ENCODE data around the gene NBPF3. TPM values are rescaled to one million over a fixed set of nuclear protein-coding genes. Genes with fewer than 3 reads are reported as not detected.

Gene NBPF3
- total RNA-seq, 1 experiment from 2014 or later = 21.4 TPM

DNA sequence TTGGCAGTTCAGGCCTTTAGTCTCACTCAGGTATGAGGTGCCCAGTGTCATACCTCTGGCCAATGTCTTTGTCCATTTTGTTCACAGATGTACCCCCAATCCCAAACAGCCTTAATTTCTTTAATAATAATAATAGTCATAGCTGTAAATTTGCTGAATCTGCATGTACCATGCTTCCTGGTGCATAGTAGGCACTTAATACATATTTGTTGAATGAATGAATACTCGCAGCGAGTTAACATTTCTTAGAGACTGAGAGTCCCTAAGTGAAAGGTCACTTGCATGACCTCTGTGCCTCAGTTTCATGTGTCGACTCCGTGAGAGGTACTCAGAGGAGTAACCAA lies 81.8 kb downstream of the NBPF3 start (continued):
- TF ChIP-seq ESRRA (CRISPR knock-in tag; IDR thresholded peaks at IDR 0.05; ENCODE audit: borderline replicate concordance) (no peak), SP1 (CRISPR knock-in tag; conservative IDR thresholded peaks at IDR 0.05) (no peak), ZNF138 (CRISPR knock-in tag; conservative IDR thresholded peaks at IDR 0.05) (no peak), CREB1 (CRISPR knock-in tag; IDR thresholded peaks at IDR 0.05) (no peak), TEAD4 (CRISPR knock-in tag; IDR thresholded peaks at IDR 0.05) (no peak)
- TF ChIP-seq, protein P1, sequence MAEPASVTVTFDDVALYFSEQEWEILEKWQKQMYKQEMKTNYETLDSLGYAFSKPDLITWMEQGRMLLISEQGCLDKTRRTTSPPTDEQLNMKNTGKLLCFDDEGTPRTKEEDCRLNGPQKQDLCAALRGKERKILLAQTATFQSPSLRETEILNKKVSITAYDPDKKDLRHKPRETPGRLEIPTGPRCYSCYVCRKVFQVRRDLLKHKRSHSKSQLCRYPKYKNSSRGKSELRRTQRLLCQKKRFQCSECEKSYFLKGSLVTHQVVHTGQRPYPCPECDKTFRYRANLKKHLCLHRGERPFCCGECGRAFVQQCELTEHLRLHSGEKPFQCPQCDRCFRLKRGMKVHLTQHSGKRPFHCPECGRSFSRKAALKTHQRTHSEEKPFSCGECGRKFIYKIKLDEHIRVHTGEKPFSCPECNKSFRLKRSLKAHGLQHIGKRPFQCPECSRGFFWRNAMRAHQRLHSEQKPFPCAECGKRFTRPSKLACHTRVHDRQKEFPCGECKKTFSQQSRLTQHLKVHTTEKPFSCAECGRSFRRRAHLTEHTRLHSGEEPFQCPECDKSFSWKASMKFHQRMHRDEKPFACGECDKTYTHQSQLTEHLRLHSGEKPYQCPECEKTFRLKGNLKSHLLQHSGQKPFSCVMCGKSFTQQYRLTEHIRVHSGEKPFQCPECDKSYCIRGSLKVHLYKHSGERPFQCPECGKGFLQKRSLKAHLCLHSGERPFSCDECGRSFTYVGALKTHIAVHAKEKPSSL (CRISPR knock-in tag; conservative IDR thresholded peaks at IDR 0.05) = no peak
- TF ChIP-seq, protein P2, sequence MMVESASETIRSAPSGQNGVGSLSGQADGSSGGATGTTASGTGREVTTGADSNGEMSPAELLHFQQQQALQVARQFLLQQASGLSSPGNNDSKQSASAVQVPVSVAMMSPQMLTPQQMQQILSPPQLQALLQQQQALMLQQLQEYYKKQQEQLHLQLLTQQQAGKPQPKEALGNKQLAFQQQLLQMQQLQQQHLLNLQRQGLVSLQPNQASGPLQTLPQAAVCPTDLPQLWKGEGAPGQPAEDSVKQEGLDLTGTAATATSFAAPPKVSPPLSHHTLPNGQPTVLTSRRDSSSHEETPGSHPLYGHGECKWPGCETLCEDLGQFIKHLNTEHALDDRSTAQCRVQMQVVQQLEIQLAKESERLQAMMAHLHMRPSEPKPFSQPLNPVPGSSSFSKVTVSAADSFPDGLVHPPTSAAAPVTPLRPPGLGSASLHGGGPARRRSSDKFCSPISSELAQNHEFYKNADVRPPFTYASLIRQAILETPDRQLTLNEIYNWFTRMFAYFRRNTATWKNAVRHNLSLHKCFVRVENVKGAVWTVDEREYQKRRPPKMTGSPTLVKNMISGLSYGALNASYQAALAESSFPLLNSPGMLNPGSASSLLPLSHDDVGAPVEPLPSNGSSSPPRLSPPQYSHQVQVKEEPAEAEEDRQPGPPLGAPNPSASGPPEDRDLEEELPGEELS (CRISPR knock-in tag; IDR thresholded peaks at IDR 0.05) = no peak
- TF ChIP-seq, protein P3, sequence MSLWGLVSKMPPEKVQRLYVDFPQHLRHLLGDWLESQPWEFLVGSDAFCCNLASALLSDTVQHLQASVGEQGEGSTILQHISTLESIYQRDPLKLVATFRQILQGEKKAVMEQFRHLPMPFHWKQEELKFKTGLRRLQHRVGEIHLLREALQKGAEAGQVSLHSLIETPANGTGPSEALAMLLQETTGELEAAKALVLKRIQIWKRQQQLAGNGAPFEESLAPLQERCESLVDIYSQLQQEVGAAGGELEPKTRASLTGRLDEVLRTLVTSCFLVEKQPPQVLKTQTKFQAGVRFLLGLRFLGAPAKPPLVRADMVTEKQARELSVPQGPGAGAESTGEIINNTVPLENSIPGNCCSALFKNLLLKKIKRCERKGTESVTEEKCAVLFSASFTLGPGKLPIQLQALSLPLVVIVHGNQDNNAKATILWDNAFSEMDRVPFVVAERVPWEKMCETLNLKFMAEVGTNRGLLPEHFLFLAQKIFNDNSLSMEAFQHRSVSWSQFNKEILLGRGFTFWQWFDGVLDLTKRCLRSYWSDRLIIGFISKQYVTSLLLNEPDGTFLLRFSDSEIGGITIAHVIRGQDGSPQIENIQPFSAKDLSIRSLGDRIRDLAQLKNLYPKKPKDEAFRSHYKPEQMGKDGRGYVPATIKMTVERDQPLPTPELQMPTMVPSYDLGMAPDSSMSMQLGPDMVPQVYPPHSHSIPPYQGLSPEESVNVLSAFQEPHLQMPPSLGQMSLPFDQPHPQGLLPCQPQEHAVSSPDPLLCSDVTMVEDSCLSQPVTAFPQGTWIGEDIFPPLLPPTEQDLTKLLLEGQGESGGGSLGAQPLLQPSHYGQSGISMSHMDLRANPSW (CRISPR knock-in tag; conservative IDR thresholded peaks at IDR 0.05; ENCODE audit: low read depth) = no peak

DNA sequence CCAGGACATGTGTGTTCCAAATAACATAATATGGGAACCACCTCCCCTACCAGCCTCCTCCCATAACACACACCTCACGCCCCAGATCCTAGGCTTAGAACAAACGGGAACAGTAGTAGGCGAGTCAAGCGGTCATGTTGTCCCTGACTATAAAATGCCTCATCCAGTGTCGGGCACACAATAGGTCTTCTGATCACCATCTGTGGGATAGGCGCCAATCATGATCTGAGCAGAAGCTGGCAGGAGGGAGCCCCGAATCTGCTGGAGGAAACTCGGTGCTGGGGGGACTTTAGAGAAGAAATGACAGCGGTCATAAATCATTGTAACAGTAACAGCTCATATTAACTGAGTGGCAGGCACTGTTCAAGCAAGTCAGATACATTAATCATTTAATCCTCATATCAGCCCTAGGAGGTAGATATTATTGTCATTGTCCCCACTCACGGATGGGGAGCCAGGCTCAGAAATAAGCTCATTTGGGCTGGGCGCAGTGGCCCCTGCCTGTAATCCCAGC lies 82.6 kb downstream of the NBPF3 start:
- no peak for DNase-seq (ENCODE audit: low spot score)
- ATAC-seq = no peak
- H3K27me3 Mint-ChIP-seq (ENCODE audit: low read depth) = no peaks in the 10 kb centered on the region
- ChIA-PET POLR2A (no interaction called here), CTCF (no interaction called here)
- H3K4me3 Mint-ChIP-seq = no peak overlapping the region
- peak overlapping the region; percentile 36 for H3K27ac Mint-ChIP-seq
- TF ChIP-seq KAT7 (CRISPR knock-in tag; IDR thresholded peaks at IDR 0.05; ENCODE audit: borderline replicate concordance) (no peak), ZNF219 (CRISPR knock-in tag; IDR thresholded peaks at IDR 0.05; ENCODE audit: borderline replicate concordance) (no peak), CBFB (CRISPR knock-in tag; IDR thresholded peaks at IDR 0.05; ENCODE audit: low read depth) (no peak)
- H3K9me3 Mint-ChIP-seq = no peaks in the 10 kb centered on the region
- peaks cover 58% of the 10 kb centered on the region for H3K4me1 Mint-ChIP-seq
- H3K36me3 Mint-ChIP-seq = no peaks in the 10 kb centered on the region

DNA sequence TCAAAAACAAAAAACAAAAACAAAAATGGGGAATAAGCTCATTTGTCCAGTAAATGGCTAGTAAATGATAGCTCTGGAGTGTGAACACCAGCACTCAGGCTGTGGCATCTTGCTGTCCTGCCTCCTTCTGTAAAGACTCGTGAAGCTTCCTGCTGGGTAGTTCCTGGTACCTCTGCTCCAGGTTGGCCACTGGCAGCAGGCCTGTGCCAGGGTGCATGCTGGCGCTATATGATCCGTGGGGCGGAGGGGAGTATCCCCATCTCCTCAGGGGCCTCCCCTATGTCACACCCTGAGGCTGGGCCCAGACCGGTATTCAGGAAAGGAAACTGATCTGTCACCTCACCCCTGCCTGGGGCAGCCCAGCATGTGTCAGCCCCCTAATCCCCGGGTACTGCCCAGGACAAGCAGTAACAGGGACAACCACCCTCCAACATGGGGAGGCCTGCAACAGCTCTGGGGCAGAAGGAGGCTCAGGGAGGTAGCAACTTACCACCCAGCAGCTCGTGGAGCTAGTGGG lies 83.4 kb downstream of the NBPF3 start:
- Mint-ChIP-seq H3K27me3 (ENCODE audit: low read depth) (no peaks in the 10 kb centered on the region), H3K4me1 (peaks cover 55% of the 10 kb centered on the region), H3K36me3 (no peaks in the 10 kb centered on the region), H3K9me3 (no peaks in the 10 kb centered on the region), H3K4me3 (no peak overlapping the region), H3K27ac (no peak overlapping the region)
- POLR2A ChIA-PET = no interaction called here
- CTCF ChIA-PET = interaction anchor here (0.7 to 2.0 kb wide), 4 partner anchors 12 to 843 kb away, joined by 3 to 6 read pairs (median 4); partner anchors contain the start of gene ALPL
- DNase-seq (ENCODE audit: low spot score) = no peak
- no peak for ATAC-seq
- TF ChIP-seq, protein P4, sequence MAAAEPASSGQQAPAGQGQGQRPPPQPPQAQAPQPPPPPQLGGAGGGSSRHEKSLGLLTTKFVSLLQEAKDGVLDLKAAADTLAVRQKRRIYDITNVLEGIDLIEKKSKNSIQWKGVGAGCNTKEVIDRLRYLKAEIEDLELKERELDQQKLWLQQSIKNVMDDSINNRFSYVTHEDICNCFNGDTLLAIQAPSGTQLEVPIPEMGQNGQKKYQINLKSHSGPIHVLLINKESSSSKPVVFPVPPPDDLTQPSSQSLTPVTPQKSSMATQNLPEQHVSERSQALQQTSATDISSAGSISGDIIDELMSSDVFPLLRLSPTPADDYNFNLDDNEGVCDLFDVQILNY (CRISPR knock-in tag; IDR thresholded peaks at IDR 0.05) = no peak
- no peak for TF ChIP-seq SOX15 (CRISPR knock-in tag; IDR thresholded peaks at IDR 0.05)
- TF ChIP-seq ZNF219 (CRISPR knock-in tag; IDR thresholded peaks at IDR 0.05; ENCODE audit: borderline replicate concordance) = no peak
- no peak for TF ChIP-seq ZNF263 (CRISPR knock-in tag; IDR thresholded peaks at IDR 0.05; ENCODE audit: low read depth)
- TF ChIP-seq, protein P5, sequence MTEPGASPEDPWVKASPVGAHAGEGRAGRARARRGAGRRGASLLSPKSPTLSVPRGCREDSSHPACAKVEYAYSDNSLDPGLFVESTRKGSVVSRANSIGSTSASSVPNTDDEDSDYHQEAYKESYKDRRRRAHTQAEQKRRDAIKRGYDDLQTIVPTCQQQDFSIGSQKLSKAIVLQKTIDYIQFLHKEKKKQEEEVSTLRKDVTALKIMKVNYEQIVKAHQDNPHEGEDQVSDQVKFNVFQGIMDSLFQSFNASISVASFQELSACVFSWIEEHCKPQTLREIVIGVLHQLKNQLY (CRISPR knock-in tag; IDR thresholded peaks at IDR 0.05) = no peak
- TF ChIP-seq KAT7 (CRISPR knock-in tag; IDR thresholded peaks at IDR 0.05; ENCODE audit: borderline replicate concordance) = no peak
- no peak for TF ChIP-seq ZNF423 (CRISPR knock-in tag; IDR thresholded peaks at IDR 0.05)
- TF ChIP-seq ZNF396 (CRISPR knock-in tag; IDR thresholded peaks at IDR 0.05; ENCODE audit: borderline replicate concordance) = no peak
- TF ChIP-seq, protein P6, sequence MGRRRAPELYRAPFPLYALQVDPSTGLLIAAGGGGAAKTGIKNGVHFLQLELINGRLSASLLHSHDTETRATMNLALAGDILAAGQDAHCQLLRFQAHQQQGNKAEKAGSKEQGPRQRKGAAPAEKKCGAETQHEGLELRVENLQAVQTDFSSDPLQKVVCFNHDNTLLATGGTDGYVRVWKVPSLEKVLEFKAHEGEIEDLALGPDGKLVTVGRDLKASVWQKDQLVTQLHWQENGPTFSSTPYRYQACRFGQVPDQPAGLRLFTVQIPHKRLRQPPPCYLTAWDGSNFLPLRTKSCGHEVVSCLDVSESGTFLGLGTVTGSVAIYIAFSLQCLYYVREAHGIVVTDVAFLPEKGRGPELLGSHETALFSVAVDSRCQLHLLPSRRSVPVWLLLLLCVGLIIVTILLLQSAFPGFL (CRISPR knock-in tag; IDR thresholded peaks at IDR 0.05; ENCODE audit: borderline replicate concordance) = no peak
- TF ChIP-seq, protein P7, sequence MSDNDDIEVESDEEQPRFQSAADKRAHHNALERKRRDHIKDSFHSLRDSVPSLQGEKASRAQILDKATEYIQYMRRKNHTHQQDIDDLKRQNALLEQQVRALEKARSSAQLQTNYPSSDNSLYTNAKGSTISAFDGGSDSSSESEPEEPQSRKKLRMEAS (CRISPR knock-in tag; IDR thresholded peaks at IDR 0.05) = no peak
- TF ChIP-seq, protein P8, sequence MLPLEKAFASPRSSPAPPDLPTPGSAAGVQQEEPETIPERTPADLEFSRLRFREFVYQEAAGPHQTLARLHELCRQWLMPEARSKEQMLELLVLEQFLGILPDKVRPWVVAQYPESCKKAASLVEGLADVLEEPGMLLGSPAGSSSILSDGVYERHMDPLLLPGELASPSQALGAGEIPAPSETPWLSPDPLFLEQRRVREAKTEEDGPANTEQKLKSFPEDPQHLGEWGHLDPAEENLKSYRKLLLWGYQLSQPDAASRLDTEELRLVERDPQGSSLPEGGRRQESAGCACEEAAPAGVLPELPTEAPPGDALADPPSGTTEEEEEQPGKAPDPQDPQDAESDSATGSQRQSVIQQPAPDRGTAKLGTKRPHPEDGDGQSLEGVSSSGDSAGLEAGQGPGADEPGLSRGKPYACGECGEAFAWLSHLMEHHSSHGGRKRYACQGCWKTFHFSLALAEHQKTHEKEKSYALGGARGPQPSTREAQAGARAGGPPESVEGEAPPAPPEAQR (CRISPR knock-in tag; IDR thresholded peaks at IDR 0.05) = no peak
- TF ChIP-seq RORB (CRISPR knock-in tag; IDR thresholded peaks at IDR 0.05) = no peak
- TF ChIP-seq TEAD1 (CRISPR knock-in tag; IDR thresholded peaks at IDR 0.05) = no peak

Measured in WTC11 (cell line).